Effector memory CD8-positive, alpha-beta T cell (primary cell): ENCODE measurements around the gene DCST2.

Experiments used
- ATAC-seq: fragments of 150-1000 bp; cut with Tn5 transposase; replicated peaks from 2 replicates; pipeline ENCODE4 v1.10.0; 2021; ENCODE audit warnings: mild to moderate bottlenecking, moderate library complexity
- DNase-seq, 3 experiments: peaks; one replicate each; pipeline ENCODE4 v3.0.0; 2021
- H3K27ac Mint-ChIP-seq, 2 donors: one replicate each; pipeline ENCODE4 v1.8.0; 2022; ENCODE audit warnings: mild to moderate bottlenecking in 2 of 2, mixed read lengths in 2 of 2, moderate library complexity in 2 of 2
- H3K27me3 Mint-ChIP-seq, 2 donors: one replicate each; pipeline ENCODE4 v1.8.0; 2022; ENCODE audit warnings: mixed read lengths in 2 of 2
- H3K36me3 Mint-ChIP-seq: one replicate; pipeline ENCODE4 v1.8.0; 2022; ENCODE audit warnings: mild to moderate bottlenecking, moderate library complexity, mixed read lengths; ENCODE audit not compliant: insufficient read depth
- H3K4me1 Mint-ChIP-seq, 2 donors: one replicate each; pipeline ENCODE4 v1.8.0; 2022; ENCODE audit warnings: low read depth in 2 of 2, mixed read lengths in 2 of 2
- H3K4me3 Mint-ChIP-seq, 2 donors: one replicate each; pipeline ENCODE4 v1.8.0; 2022; ENCODE audit warnings: mild to moderate bottlenecking in 2 of 2, mixed read lengths in 2 of 2, moderate library complexity in 2 of 2
- H3K9me3 Mint-ChIP-seq, 2 donors: one replicate each; pipeline ENCODE4 v1.8.0; 2022; ENCODE audit warnings: mixed read lengths in 2 of 2

The DCST2 gene

GRCh38 chr1:155050560-155051341, 17.2 kb upstream of the DCST2 start, which contains the start of gene ADAM15:
ADAM15 (plus strand) TSS chr1:155051316; CDS start chr1:155051387, 71 bp downstream.
- Mint-ChIP-seq H3K9me3 (no peaks in the 10 kb centered on the region), H3K27me3 (no peaks in the 10 kb centered on the region), H3K27ac (peak within 1 kb of the TSS; percentile 77 to 89), H3K4me3 (peak within 1 kb of the TSS; percentile 86 to 89), H3K36me3 (peaks cover 4% of the 10 kb centered on the region), H3K4me1 (peaks cover 22 to 28% of the 10 kb centered on the region in 2 donors)
- peak; percentile 76 for ATAC-seq
- DNase-seq, result peak; percentile 76 to 81 (median 78)

GRCh38 chr1:155049651-155050559, 16.3 kb upstream of the DCST2 start:
- ATAC-seq (no peak), DNase-seq (no peak)
- no peaks in the 10 kb centered on the region for H3K27me3 Mint-ChIP-seq
- H3K27ac Mint-ChIP-seq, result peak overlapping the region; percentile 22 to 77
- H3K4me1 Mint-ChIP-seq, result peaks cover 23 to 31% of the 10 kb centered on the region in 2 donors
- peak overlapping the region; percentile 86 to 89 for H3K4me3 Mint-ChIP-seq
- H3K9me3 Mint-ChIP-seq, result no peaks in the 10 kb centered on the region
- H3K36me3 Mint-ChIP-seq, result peaks cover 4% of the 10 kb centered on the region

- peaks cover 4% of the 10 kb centered on the region for H3K36me3 Mint-ChIP-seq
- DNase-seq, result no peak
- no peaks in the 10 kb centered on the region for H3K27me3 Mint-ChIP-seq
- ATAC-seq, result no peak
- no peak overlapping the region for H3K4me3 Mint-ChIP-seq
- H3K9me3 Mint-ChIP-seq, result no peaks in the 10 kb centered on the region
- peaks cover 25 to 33% of the 10 kb centered on the region in 2 donors for H3K4me1 Mint-ChIP-seq
- H3K27ac Mint-ChIP-seq, result peak overlapping the region in 1 of 2 donors; percentile 26
These were observed 15.1 kb upstream of the DCST2 start for GRCh38 chr1:155048449-155049334.

GRCh38 chr1:155044812-155045657, 11.5 kb upstream of the DCST2 start:
- peaks cover 8 to 11% of the 10 kb centered on the region in 2 donors for H3K4me1 Mint-ChIP-seq
- no peaks in the 10 kb centered on the region for H3K9me3 Mint-ChIP-seq
- H3K36me3 Mint-ChIP-seq, result peaks cover 2% of the 10 kb centered on the region
- H3K27ac Mint-ChIP-seq, result peak overlapping the region in 1 of 2 donors; percentile 30
- H3K4me3 Mint-ChIP-seq, result no peak overlapping the region
- DNase-seq, result peak; percentile 51 to 57 (median 55)
- peaks cover 0 to 11% of the 10 kb centered on the region in 2 donors for H3K27me3 Mint-ChIP-seq
- ATAC-seq, result peak; percentile 97

- DNase-seq, result no peak
- peak overlapping the region in 1 of 2 donors; percentile 30 for H3K27ac Mint-ChIP-seq
- no peak overlapping the region for H3K4me3 Mint-ChIP-seq
- ATAC-seq, result no peak
- H3K36me3 Mint-ChIP-seq, result peaks cover 6% of the 10 kb centered on the region
- H3K4me1 Mint-ChIP-seq, result peaks cover 3 to 5% of the 10 kb centered on the region in 2 donors
- no peaks in the 10 kb centered on the region for H3K9me3 Mint-ChIP-seq
- peaks cover 3 to 13% of the 10 kb centered on the region in 2 donors for H3K27me3 Mint-ChIP-seq
These were observed 10.8 kb upstream of the DCST2 start for GRCh38 chr1:155044365-155044764.

GRCh38 chr1:155043793-155044192, 10.2 kb upstream of the DCST2 start:
- H3K9me3 Mint-ChIP-seq, result no peaks in the 10 kb centered on the region
- H3K27ac Mint-ChIP-seq, result no peak overlapping the region
- peaks cover 3 to 5% of the 10 kb centered on the region in 2 donors for H3K4me1 Mint-ChIP-seq
- H3K36me3 Mint-ChIP-seq, result peaks cover 6% of the 10 kb centered on the region
- peaks cover 9 to 19% of the 10 kb centered on the region in 2 donors for H3K27me3 Mint-ChIP-seq
- ATAC-seq (no peak), DNase-seq (no peak)
- no peak overlapping the region for H3K4me3 Mint-ChIP-seq

GRCh38 chr1:155043301-155043702, 9.7 kb upstream of the DCST2 start:
- peaks cover 14 to 24% of the 10 kb centered on the region in 2 donors for H3K27me3 Mint-ChIP-seq
- peaks cover 3 to 5% of the 10 kb centered on the region in 2 donors for H3K4me1 Mint-ChIP-seq
- H3K27ac Mint-ChIP-seq, result no peak overlapping the region
- peaks cover 6% of the 10 kb centered on the region for H3K36me3 Mint-ChIP-seq
- H3K4me3 Mint-ChIP-seq, result no peak overlapping the region
- DNase-seq (no peak), ATAC-seq (no peak)
- no peaks in the 10 kb centered on the region for H3K9me3 Mint-ChIP-seq

GRCh38 chr1:155042789-155043188, 9.2 kb upstream of the DCST2 start:
- Mint-ChIP-seq H3K4me3 (no peak overlapping the region), H3K27me3 (peaks cover 19 to 29% of the 10 kb centered on the region in 2 donors)

GRCh38 chr1:155040358-155041093, 6.9 kb upstream of the DCST2 start:
- peaks cover 6% of the 10 kb centered on the region for H3K36me3 Mint-ChIP-seq
- H3K27me3 Mint-ChIP-seq, result peaks cover 23 to 31% of the 10 kb centered on the region in 2 donors
- H3K27ac Mint-ChIP-seq, result no peak overlapping the region
- no peak for DNase-seq
- no peak overlapping the region for H3K4me3 Mint-ChIP-seq
- H3K9me3 Mint-ChIP-seq, result no peaks in the 10 kb centered on the region
- H3K4me1 Mint-ChIP-seq, result peaks cover 5% of the 10 kb centered on the region in 2 donors
- no peak for ATAC-seq

More at GRCh38 chr1:155042789-155043188, 9.2 kb upstream of the DCST2 start:
- H3K4me1 Mint-ChIP-seq, result peaks cover 5 to 6% of the 10 kb centered on the region in 2 donors
- H3K36me3 Mint-ChIP-seq, result peaks cover 6% of the 10 kb centered on the region
- H3K9me3 Mint-ChIP-seq, result no peaks in the 10 kb centered on the region
- DNase-seq, result no peak
- no peak overlapping the region for H3K27ac Mint-ChIP-seq
- no peak for ATAC-seq

GRCh38 chr1:155039308-155039669, 5.7 kb upstream of the DCST2 start:
- Mint-ChIP-seq H3K4me1 (peaks cover 0 to 3% of the 10 kb centered on the region in 2 donors), H3K27me3 (peaks cover 26 to 39% of the 10 kb centered on the region in 2 donors), H3K27ac (no peak overlapping the region), H3K4me3 (no peak overlapping the region), H3K9me3 (no peaks in the 10 kb centered on the region), H3K36me3 (peaks cover 6% of the 10 kb centered on the region)
- ATAC-seq, result no peak
- no peak for DNase-seq

GRCh38 chr1:155038602-155039307, 5.2 kb upstream of the DCST2 start:
- Mint-ChIP-seq H3K4me3 (no peak overlapping the region), H3K9me3 (no peaks in the 10 kb centered on the region), H3K36me3 (peaks cover 9% of the 10 kb centered on the region), H3K27ac (no peak overlapping the region), H3K4me1 (peaks cover 0 to 3% of the 10 kb centered on the region in 2 donors), H3K27me3 (peaks cover 32 to 39% of the 10 kb centered on the region in 2 donors)
- no peak for DNase-seq
- ATAC-seq, result no peak
